ENCODE results near the gene EGR1. TPM values are rescaled to one million over a fixed set of nuclear protein-coding genes. Genes with fewer than 3 reads are reported as not detected.

EGR1 gene
- total RNA-seq, 1 donor from 2014 or later, result 25.1 TPM

- H3K4me2 ChIP-seq, result no peak overlapping the region
- H2AFZ ChIP-seq (replicated peaks), result no peak overlapping the region
- no peaks in the 10 kb centered on the region for H3K27me3 ChIP-seq
- H3K4me3 ChIP-seq, result no peak overlapping the region
- H3K4me1 Mint-ChIP-seq, result peaks cover 31% of the 10 kb centered on the region
- no peaks in the 10 kb centered on the region for H3K9me3 Mint-ChIP-seq
- TF ChIP-seq EZH2 (IDR thresholded peaks at IDR 0.05) (no peak), EZH2phosphoT487 (IDR thresholded peaks at IDR 0.05) (no peak), CTCF (IDR thresholded peaks at IDR 0.05) (no peak)
- peaks cover 17% of the 10 kb centered on the region for H3F3A ChIP-seq (ENCODE audit: low read depth)
- H3K4me3 Mint-ChIP-seq, result no peak overlapping the region
- H3K9ac ChIP-seq, result no peak overlapping the region
- H4K20me1 ChIP-seq (ENCODE audit: low read depth), result no peaks in the 10 kb centered on the region
- H3K27ac ChIP-seq, result no peak overlapping the region
- peaks cover 18% of the 10 kb centered on the region for H3K4me1 ChIP-seq
- no peaks in the 10 kb centered on the region for H3K9me3 ChIP-seq (ENCODE audit: low read depth)
- H3K79me2 ChIP-seq (ENCODE audit: low read depth), result no peaks in the 10 kb centered on the region
- peaks cover 11% of the 10 kb centered on the region for H3K27me3 Mint-ChIP-seq (ENCODE audit: insufficient read depth, low read depth)
- no peaks in the 10 kb centered on the region for H3K36me3 Mint-ChIP-seq
- H3K36me3 ChIP-seq, result no peaks in the 10 kb centered on the region
- no peak overlapping the region for H3K27ac Mint-ChIP-seq
- DNase-seq (ENCODE audit: low spot score), result no peak
These were observed 5.9 kb upstream of the EGR1 start for GRCh38 chr5:138459311-138459933.

DNA sequence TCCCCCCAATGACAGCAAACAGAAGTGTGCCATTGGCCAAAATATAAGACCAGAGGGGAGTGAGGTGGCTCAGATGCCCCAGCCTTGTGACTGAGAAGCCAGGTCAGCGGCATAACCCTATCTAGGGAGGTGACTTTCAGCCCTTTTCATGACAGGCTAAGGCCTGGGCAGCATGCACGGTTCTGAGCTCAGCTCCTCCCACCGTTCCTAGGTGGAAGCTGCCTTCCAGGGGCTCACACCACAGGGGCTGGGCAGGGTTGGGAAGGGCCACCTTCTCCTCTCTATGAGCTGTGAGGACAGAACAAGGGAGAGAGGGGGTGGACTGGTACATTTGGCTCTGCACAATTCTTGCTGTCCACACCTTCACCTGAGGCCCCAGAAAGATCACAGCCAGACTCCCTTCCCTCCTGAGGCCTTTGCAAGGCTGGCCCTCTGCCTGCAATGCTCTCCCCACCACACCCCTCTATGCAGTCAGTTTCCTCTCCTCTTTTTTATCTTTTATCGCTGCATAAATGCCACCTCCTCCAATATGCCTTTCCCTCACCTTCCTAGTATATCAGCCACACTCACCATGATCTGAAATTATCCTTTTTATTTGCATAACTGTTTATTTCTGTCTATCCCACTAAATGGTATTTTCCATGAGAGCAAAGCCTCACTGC, 5.1 kb upstream of the EGR1 start:
- no peak for TF ChIP-seq CTCF (IDR thresholded peaks at IDR 0.05)
- no peak for TF ChIP-seq EZH2phosphoT487 (IDR thresholded peaks at IDR 0.05)
- no peak for TF ChIP-seq EZH2 (IDR thresholded peaks at IDR 0.05)
- Histone ChIP-seq H3K27ac (no peak overlapping the region), H3K9ac (no peak overlapping the region), H3K9me3 (ENCODE audit: low read depth) (no peaks in the 10 kb centered on the region), H3K4me2 (no peak overlapping the region), H3K4me1 (peaks cover 15% of the 10 kb centered on the region), H4K20me1 (ENCODE audit: low read depth) (no peaks in the 10 kb centered on the region), H3K79me2 (ENCODE audit: low read depth) (no peaks in the 10 kb centered on the region), H3K27me3 (no peaks in the 10 kb centered on the region), H2AFZ (replicated peaks) (no peak overlapping the region), H3K36me3 (no peaks in the 10 kb centered on the region), H3F3A (ENCODE audit: low read depth) (peaks cover 20% of the 10 kb centered on the region), H3K4me3 (no peak overlapping the region)
- peaks cover 11% of the 10 kb centered on the region for H3K27me3 Mint-ChIP-seq (ENCODE audit: insufficient read depth, low read depth)
- H3K4me1 Mint-ChIP-seq, result peaks cover 26% of the 10 kb centered on the region
- no peaks in the 10 kb centered on the region for H3K9me3 Mint-ChIP-seq
- H3K36me3 Mint-ChIP-seq, result no peaks in the 10 kb centered on the region
- H3K4me3 Mint-ChIP-seq, result no peak overlapping the region
- H3K27ac Mint-ChIP-seq, result peak overlapping the region; percentile 6
- DNase-seq (ENCODE audit: low spot score), result no peak

GRCh38 chr5:138461343-138462125, 3.7 kb upstream of the EGR1 start:
- Histone ChIP-seq H3K27ac (no peak overlapping the region), H3K79me2 (ENCODE audit: low read depth) (peaks cover 8% of the 10 kb centered on the region), H3F3A (ENCODE audit: low read depth) (peaks cover 26% of the 10 kb centered on the region), H3K4me1 (peaks cover 16% of the 10 kb centered on the region), H3K4me3 (no peak overlapping the region), H3K27me3 (peaks cover 12% of the 10 kb centered on the region), H3K9me3 (ENCODE audit: low read depth) (no peaks in the 10 kb centered on the region), H3K9ac (no peak overlapping the region), H2AFZ (replicated peaks) (no peak overlapping the region), H3K36me3 (no peaks in the 10 kb centered on the region), H4K20me1 (ENCODE audit: low read depth) (peaks cover 11% of the 10 kb centered on the region), H3K4me2 (no peak overlapping the region)
- Mint-ChIP-seq H3K9me3 (no peaks in the 10 kb centered on the region), H3K27me3 (ENCODE audit: insufficient read depth, low read depth) (peaks cover 13% of the 10 kb centered on the region), H3K4me3 (peak overlapping the region; percentile 57), H3K36me3 (peaks cover 1% of the 10 kb centered on the region), H3K27ac (no peak overlapping the region), H3K4me1 (peaks cover 19% of the 10 kb centered on the region)
- TF ChIP-seq CTCF (IDR thresholded peaks at IDR 0.05) (no peak), EZH2 (IDR thresholded peaks at IDR 0.05) (no peak), EZH2phosphoT487 (IDR thresholded peaks at IDR 0.05) (no peak)
- DNase-seq (ENCODE audit: low spot score), result no peak
